ENCODE results near the gene SERP1.

DNA sequence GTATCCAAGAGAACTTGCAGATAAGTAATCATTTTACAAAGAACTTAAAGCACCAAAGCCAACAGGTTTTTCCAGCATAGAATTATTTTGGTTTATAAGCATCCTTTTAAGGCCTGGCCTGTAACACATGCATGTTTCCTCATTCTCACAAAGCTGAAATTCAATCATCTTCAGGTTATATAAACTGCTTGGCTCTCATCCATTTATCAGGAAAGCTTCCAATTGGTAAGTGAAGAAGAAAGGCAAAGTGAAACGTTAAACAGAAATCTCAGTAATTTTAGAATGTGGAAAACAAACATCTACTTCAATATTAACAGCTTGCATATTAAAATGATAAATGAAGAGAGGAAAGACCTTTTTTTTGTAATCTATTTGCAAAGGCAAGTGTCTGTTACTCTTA is 1.6 kb downstream of the SERP1 start:
- no peak for TF ChIP-seq EZH2phosphoT487 (IDR thresholded peaks at IDR 0.05; ENCODE audit: borderline replicate concordance, low read depth, low read length)
- TF ChIP-seq, protein P1, sequence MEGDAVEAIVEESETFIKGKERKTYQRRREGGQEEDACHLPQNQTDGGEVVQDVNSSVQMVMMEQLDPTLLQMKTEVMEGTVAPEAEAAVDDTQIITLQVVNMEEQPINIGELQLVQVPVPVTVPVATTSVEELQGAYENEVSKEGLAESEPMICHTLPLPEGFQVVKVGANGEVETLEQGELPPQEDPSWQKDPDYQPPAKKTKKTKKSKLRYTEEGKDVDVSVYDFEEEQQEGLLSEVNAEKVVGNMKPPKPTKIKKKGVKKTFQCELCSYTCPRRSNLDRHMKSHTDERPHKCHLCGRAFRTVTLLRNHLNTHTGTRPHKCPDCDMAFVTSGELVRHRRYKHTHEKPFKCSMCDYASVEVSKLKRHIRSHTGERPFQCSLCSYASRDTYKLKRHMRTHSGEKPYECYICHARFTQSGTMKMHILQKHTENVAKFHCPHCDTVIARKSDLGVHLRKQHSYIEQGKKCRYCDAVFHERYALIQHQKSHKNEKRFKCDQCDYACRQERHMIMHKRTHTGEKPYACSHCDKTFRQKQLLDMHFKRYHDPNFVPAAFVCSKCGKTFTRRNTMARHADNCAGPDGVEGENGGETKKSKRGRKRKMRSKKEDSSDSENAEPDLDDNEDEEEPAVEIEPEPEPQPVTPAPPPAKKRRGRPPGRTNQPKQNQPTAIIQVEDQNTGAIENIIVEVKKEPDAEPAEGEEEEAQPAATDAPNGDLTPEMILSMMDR (conservative IDR thresholded peaks at IDR 0.05; ENCODE audit: low read length) = no peak
